SKM-1 (cell line): ENCODE results near the gene SETBP1.

Experiments used
- DNase-seq: peaks from one replicate; lab custom pipeline; 2025; ENCODE audit not compliant: unreplicated experiment; lab: John Stamatoyannopoulos, UW

The SETBP1 gene

DNA sequence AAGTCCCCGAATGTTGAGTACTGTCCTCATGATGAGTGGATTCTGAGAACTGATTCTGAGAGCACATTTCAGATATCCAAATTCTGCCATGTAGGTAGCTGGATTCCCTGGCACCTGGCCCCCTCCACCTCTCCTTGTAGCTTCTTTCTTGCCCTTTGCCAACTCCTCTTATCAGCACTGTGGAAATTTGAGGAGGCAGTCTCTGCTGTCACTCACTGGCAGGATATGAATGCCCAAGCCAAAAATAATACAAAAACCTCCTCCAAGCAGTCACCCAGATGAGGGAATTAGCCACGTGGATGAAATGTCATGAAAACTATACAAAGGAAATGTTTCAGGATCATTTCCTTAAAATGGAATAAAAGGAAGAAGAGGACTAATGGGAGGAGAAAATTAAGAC is 276.8 kb downstream of the SETBP1 start:
- no peak for DNase-seq

DNA sequence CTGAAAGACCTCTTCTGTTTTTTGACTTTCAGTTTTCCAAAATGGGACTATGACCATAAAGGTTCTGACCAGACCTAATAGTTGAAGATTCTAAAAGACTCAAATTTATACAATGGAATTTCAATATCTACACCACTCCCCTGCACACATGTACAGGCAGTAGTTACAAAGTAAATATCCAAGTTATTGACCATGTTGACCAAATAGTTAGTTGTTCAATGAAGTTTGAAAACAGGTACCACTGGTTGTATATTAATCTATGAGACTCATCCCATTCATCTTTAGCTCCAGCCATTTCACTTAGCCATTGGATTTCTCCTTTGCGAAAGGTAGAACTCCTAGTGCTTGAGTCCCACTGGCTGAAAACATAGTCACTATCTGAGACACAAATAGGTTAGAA is 277.4 kb downstream of the SETBP1 start:
- DNase-seq, result no peak

DNA sequence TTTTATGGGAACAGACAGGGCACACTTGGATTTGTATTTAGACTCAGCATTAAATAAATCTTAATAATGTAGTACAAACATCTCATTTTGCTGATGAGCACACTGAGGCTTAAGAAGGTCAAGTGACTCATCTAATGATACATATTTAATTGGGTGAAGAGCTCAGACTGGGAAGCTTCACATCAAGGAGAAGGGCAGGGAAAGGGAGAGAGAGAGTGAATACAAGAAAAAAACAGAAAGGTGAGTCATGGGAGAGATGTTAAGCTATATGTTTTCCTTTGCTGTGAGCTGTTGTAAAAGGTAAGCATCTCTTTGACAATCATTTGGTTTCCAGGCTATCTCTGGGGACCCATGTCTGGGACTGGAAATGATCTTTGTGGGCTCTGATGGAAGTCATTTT is 277.8 kb downstream of the SETBP1 start:
- DNase-seq, result no peak

DNA sequence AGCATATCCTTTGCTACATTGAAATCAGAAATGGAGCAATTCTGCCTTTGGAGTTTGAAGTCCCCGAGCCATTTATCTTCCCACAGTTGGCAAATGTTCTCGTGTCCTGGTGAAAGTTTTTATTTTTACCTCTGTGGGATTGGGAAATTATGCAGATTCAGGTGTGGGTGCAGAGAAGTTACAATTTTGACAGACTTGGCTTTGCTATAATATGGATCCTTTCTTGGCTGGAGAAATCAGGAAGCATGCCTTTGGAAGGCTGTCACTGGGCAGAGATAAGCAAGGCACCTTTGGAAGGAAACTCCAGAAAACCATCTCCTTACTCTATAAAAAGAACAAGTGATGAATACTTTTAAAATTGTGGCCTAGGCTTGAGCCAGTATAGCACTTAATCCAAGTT is 278.3 kb downstream of the SETBP1 start:
- DNase-seq, result no peak

DNA sequence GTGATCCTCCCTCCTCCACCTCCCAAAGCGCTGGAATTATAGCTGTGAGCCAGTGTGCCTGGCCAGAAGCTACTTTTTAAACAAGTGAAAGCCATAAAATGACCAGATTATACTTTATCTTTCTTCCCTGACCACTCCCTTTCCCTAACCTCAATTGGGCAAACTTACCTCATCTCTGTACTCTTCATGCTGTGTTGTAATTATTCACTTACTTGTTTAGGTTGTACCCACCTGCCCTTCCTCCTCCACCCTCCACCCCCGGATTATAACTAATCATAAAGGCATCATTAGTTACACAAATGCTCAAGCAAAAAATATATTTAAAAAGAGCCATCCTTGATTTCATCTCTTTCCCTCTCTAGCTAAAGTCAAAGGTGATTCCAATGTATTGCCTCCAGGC is 279.9 kb downstream of the SETBP1 start:
- DNase-seq, result no peak

DNA sequence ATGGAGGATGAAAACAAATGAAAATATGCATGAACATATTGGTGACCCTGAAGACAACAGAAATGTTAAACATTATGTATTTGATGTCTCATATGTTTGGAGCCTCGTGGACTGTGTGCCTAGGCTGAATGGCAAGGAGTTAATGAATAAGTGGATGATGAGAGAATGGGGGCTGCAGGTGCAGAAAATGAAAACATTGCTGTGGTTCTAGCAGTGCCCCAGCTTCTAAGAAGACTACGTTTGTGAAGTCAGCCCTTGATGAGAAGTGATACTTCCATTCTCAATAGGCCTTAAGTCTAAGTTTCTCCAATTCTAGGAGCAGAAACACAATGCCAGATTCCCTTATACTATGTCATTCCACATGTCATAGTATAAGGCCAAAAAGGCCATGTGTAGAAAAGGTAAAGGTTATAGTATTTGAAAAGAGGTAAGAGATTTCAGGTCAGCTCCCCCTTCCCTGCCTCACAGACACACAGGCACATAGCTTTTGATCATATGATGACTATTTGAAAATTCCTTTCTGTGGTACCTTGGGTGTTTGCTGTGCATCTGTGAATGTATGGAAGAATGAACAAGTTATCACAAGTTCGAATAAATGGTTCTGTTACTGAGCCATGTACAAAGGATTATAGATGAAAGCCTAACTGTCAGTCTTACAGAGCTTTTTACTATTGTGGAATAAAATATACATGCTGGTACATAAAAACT is 280.8 kb downstream of the SETBP1 start:
- no peak for DNase-seq

DNA sequence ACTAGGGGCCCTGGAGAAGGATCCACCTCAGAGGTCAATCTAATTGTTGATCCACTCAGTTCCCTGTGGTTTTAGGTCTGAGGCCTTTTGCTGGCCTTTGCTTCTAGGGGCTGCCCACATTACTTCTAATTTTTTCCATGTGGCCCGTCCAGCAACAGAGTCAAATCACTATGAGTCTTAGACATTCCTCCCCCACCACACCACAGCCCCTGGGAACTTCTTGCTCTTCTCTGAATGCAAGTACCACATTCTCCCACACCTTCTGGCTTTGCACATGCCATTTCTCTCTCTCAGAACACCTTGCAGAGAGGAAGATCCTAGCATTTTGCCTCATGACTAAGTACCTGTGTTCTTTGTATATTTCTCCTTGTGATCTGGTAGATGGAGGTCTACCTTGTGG is 286.9 kb downstream of the SETBP1 start:
- DNase-seq, result no peak

DNA sequence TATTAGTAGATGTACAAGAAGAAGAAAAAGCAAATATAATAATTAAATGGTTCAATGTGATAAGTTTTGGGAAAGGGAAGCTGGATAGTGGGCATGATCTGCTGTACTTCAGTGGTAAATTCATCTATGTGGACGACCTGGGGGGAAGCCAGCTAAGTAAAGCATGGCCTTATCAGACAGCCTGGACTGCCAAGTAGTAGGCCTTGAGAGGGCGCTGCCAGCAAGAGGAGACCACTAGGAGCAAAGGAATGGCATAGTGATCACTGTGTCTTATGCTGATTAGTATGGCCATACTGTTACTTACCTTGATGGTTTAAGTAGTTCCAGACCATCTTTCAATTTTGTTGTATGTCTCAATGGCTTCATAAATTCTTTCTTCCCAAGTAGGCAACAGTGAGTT is 287.6 kb downstream of the SETBP1 start:
- no peak for DNase-seq

DNA sequence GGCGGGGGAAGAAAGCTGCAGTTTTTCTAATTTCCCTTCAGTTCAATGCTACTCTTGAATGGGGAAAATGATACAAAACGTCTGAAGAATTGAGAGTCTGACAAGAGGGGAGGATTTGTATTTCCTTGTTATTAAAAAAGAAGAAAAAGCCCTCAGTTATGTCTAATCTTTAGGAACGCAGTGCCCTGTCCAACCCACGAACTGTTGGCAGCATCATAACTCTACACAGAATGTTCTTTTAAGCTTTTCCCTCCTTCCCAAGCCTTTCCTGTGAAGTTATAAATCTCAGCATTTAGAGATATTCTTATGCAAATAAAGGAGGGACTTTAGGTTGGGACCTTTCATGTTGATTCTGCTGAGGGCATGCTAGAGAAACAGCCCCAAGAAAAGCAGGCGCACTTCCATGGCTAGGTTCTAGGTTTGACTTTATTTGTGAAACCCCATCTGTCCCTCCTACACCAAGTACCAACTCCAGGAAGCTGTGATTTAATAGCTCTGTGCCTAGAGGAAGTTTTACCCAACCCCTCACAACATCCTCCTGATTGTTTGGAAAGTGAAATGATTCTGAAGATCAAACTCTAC is 288.6 kb downstream of the SETBP1 start:
- no peak for DNase-seq

DNA sequence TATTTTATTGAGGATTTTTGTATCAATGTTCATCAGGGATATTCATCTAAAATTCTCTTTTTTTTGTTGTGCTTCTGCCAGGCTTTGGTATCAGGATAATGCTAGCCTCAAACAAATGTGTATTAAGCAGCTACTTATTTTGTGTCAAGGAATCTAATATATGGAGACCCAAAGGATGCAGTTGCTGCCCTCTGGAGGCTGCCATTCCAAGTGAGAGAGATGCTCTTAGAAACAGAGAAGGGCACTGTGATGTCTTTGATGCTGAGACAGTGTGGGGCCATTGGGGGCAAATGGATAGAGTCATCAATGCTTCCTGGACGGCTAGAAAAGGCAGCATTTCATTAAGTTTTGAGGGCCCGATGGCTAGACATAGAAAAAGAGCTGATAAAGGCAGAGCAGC is 292.6 kb downstream of the SETBP1 start:
- no peak for DNase-seq

DNA sequence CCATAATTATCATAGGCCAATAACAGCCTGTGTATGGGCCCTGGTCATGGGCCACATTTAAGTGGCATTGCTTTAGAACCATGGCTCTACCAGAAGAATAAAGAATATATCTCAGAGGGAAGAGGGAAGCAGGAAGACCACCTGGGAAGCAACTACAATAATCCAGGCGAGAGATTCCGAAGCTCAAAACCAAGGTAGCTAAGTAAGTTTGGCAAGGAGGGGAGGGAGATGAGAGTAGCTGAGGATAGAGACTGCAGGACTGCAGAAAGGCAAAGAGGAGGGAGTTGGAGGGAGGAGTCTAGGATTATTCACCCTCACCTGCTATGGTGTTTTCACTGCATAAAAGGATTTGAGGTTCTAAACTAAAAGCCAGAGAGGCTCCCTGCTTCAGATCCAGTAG is 293.5 kb downstream of the SETBP1 start:
- no peak for DNase-seq

DNA sequence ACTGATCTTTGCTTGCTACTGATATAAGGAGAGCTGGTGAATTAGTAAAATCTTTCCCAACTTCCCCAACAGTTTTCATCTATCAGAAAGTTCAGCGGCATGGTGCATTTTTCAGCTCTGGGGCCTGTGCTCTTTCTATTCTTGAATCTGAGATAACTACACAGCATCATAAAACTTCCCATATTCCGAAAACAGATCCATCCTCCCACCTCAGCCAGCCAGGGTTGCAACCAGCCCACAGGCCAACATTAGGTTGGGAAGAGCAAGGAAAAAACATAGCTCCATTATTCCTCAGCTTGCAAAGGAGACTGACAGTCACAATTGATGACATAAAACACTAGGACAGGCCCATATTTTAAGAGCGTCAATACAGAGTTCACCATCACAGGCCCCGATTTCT is 297.2 kb downstream of the SETBP1 start:
- DNase-seq, result no peak

DNA sequence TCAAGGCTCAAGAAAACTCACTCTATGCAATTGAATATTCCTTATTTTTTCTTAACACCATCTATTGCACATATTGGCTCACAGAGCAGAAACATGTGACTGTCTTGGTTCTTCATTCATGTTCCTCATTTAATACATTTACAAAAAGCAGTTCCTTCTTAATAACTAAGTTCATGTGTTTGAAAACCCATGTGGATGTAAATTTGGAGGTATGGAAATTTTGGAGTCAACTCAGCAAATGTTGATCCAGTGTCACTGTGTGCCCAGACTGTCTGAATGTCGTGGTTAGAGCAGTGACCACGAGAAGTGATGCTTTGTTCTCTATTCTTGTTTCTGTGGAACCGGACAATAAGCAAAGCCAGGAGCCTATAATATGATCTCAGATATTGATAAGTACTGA is 299.1 kb downstream of the SETBP1 start:
- DNase-seq, result no peak

DNA sequence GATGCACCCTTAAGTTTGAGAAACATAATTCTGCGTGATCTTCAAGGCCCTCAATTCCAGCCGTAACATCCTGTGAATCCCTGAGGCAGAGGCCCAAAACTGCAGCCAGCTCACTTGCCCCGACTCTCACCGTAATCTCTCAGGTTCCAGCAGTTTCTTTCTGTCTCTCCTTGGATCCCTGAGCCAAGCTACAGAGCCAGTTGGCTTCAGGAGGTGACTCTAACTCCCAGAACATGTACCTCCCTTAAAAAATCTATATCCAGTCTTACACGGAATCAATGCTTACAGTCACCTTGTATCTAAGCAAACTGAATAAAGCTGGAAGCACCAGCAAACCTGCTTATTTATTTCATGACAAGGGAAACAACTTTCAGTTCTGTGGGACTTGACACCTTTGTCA is 300.4 kb downstream of the SETBP1 start:
- DNase-seq, result no peak

DNA sequence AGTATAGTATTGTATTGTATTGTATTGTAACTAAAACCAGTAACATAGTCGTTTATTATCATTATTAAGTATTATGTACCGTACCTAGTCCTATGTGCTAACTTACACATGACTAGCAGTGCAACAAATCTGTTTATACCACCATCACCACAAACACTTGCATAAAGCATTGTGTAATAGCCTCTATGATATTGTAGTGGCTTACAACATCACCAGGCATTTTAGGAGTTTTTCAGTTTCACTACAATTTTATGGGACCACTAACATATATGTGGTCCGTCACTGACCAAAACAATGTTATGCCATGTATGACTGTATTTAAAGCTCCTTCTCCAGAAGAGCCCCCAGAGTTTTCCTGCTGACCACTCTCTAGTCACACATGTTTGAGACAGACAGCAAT is 306.2 kb downstream of the SETBP1 start:
- DNase-seq, result no peak

DNA sequence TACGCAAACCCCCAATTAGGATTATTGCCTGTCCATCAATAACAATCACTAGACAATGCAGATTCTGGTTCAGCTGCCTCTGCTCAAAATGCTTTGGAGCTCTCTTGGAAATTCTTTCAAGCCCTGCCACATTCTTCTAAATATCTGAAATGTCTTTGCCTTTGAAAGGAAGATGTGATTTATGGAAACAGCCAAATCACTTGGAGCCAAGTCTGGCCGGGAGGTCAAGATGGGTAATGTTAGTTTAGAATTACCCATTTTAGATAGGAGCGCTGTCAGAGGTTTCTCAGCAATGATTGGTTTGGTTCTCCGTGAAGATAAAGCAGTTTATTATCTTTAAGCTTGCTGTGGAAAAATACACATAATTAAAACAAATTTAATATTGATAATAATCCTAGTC is 306.7 kb downstream of the SETBP1 start:
- no peak for DNase-seq

DNA sequence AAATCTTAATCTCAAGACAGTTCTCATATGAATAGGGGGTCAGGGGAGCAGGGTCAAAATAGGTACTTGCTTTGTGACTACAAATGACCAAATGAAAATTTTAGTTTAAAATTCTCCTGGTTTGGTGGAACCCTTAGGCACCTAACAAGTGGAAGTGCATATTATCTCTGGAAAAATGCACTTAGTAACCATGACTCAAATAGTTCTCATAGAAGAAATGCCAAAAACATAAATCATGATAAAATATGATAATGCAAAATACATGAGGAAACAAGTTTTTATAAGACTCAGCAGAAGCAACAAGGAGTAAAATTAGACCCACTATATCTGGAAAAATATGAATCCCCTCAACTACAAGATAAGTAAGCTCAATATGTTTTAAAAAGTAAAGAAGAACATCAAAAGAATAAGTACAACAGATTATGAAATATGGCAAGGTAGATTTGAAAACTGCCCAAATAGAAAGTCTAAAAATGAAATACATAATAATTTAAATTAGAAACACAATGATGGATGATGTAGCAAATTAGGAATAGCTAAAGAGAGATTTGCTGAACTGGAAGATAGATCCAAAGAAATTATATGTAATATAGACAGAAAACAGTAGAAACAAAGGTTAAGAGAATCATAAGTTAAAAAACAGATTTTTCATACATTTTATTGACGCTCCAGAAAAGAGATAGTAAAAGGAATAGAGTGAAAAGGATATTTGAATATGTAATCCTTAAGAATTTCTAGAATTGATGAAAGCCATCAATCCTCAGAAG is 308.3 kb downstream of the SETBP1 start:
- DNase-seq, result no peak

DNA sequence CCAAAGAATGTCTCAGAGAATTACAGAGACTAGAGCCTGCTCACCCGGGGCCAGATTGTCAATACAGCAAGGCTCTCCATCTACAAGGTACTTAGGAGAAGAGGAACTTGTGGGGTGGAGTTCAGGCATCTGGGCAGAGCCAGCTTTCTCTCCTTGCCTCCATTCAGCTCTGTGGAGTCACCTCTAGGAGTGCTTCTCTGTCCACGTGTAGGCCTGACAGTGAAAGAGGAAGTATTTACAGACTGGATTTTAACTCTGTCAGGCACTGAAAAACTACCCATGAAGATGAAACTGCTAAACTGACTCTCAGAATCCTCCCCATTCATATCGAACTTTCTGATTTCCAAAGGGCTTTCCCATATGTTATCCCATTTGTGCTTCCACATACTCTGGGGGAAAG is 315.6 kb downstream of the SETBP1 start:
- DNase-seq, result peak; percentile 48

DNA sequence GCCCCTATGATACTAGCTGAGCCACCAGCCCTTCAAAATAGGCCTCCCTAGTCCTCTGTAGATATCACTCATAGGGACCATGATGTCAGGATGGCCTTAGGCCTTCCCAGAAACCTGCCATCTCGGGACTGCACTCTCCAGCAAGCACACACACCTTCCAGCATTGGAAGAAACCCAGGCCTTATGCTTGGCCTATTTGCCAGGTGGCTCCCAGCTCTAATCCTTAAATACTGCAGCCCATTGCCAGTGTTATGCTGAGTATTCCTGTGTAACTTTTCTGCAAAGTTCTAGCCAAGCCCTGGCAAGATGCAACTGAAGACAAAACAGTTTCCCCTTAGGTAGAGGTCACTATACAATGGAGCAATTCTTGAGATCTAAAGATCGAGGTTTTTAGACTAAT is 316.5 kb downstream of the SETBP1 start:
- no peak for DNase-seq

DNA sequence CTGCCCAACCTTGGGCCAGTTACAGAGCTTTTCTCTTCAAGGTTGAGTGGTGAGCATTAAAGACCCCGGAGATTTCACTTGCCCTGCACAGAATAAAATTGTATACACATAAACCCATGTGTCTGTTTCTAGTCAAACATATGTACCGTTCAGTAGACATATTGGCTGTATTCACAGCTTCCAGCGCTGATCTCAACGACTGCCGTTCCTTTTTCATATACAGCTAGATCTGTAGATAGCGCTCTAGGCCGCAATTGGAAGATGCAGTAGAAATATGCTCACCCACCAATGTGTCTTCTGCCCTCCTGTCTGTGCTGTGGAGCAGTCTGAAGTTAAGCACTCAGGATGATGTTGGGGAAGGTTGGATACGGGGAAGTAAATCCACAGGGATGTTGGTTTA is 317.7 kb downstream of the SETBP1 start:
- DNase-seq, result no peak

DNA sequence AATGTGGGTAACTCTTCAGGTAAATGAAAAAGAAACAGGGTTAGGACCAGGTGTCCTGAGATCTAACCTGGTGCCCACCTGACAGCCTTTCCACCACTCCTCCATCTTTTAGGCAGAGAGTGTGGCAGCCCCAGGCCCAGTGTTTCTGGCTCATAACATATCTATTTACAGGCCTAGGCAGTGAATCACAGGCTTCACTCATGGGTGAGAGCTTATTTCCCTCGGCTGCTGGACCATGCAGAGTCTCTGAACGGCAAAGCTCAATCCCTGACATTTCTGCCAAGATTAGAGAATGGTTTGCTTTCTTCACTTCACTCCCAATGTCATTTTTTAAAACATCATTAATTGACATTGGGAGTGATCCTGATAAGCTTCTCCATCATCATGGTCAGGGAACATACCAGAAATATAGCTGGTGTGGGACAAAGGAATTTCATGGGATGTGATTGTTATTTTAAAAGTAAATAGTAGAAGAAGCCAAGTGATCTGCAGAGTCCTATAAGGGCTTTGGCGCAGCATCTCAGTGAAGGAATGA is 323.9 kb downstream of the SETBP1 start:
- no peak for DNase-seq

DNA sequence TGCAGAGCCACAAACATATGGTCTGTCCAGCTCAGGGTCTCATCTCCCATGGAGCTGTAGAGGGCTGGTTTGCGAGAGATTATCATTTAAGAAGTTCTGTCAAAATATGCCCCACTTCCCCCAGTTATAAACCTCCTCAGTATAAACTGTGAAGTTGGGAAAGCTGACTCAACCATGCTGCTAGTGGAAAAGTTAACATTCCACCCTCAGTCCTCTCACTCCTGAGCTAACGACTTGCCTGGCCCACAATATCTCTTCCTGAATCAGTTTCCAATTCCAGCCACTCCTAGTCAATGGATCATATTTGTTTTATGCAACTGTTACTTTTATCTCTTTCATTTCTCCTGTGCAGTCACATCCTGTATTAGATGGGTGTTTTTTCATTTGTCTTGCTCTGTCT is 326.2 kb downstream of the SETBP1 start:
- no peak for DNase-seq
